GM18517 (cell line): ENCODE data around the gene AGR3.
"Not testable (repeated sequence)": the region's sequence is repeated elsewhere in the genome, so short reads cannot be mapped to it uniquely, and the experiment has no call there.

Source experiments
- ATAC-seq: cut with Tn5 transposase; IDR thresholded peaks from one replicate; pipeline ENCODE4 v1.9.1; 2021; ENCODE audit warnings: mild to moderate bottlenecking, moderate library complexity; ENCODE audit not compliant: unreplicated experiment

Gene AGR3

GRCh38 chr7:16891874-16892643, 10.3 kb upstream of the AGR3 start:
- no peak for ATAC-seq

GRCh38 chr7:16891338-16891737, 9.6 kb upstream of the AGR3 start:
- ATAC-seq = no peak

GRCh38 chr7:16889851-16890415, 8.2 kb upstream of the AGR3 start:
- no peak for ATAC-seq

- ATAC-seq = no peak
Observed at GRCh38 chr7:16889305-16889704, 7.5 kb upstream of the AGR3 start.

- ATAC-seq = no peak
Observed at GRCh38 chr7:16883918-16884317, 2.1 kb upstream of the AGR3 start.

- ATAC-seq = no peak
Observed at GRCh38 chr7:16880554-16880953, 1.2 kb downstream of the AGR3 start.

GRCh38 chr7:16879181-16879580, 2.6 kb downstream of the AGR3 start:
- no peak for ATAC-seq

- no peak for ATAC-seq
Observed at GRCh38 chr7:16875861-16876260, 5.9 kb downstream of the AGR3 start.

GRCh38 chr7:16874066-16874465, 7.7 kb downstream of the AGR3 start:
- no peak for ATAC-seq

- ATAC-seq = no peak
Observed at GRCh38 chr7:16867328-16867727, 14.5 kb downstream of the AGR3 start.

GRCh38 chr7:16853189-16853588, 28.6 kb downstream of the AGR3 start:
- ATAC-seq = not testable (repeated sequence)

GRCh38 chr7:16851829-16852228, 30.0 kb downstream of the AGR3 start:
- ATAC-seq = no peak

- no peak for ATAC-seq
Observed at GRCh38 chr7:16850614-16851466, 30.9 kb downstream of the AGR3 start.

GRCh38 chr7:16849296-16850148, 32.3 kb downstream of the AGR3 start:
- ATAC-seq = no peak

- ATAC-seq = no peak
Observed at GRCh38 chr7:16847381-16847860, 34.4 kb downstream of the AGR3 start.

- no peak for ATAC-seq
Observed at GRCh38 chr7:16846601-16847165, 35.1 kb downstream of the AGR3 start.

- ATAC-seq = no peak
Observed at GRCh38 chr7:16845746-16846145, 36.0 kb downstream of the AGR3 start.

- no peak for ATAC-seq
Observed at GRCh38 chr7:16841681-16842080, 40.1 kb downstream of the AGR3 start.

GRCh38 chr7:16840094-16840493, 41.7 kb downstream of the AGR3 start:
- no peak for ATAC-seq

- no peak for ATAC-seq
Observed at GRCh38 chr7:16839646-16840045, 42.1 kb downstream of the AGR3 start.
